SK-N-SH (cell line): ENCODE results near the gene VCAM1. TPM values are rescaled to one million over a fixed set of nuclear protein-coding genes. Genes with fewer than 3 reads are reported as not detected.

Experiments used
- CTCF ChIA-PET: fragments of 300-600, 350-600 bp; formaldehyde crosslinking; extraction: SDS; loops from one replicate; lab custom pipeline; 2021; lab: Yijun Ruan, JAX
- POLR2A ChIA-PET: fragments of 350-600 bp; sonication (Branson Sonifier 250); formaldehyde crosslinking; extraction: SDS; loops from one replicate; lab custom pipeline; 2020; ENCODE audit warnings: antibody characterized with exemption, inconsistent platforms; lab: Yijun Ruan, JAX
- DNase-seq: peaks from one replicate; pipeline ENCODE4 v3.0.0; 2012
- H2AFZ ChIP-seq: fragments of 200-600 bp; sonication (generic); 2 replicates; pipeline ENCODE4 v1.8.1; 2016; ENCODE audit warnings: antibody characterized with exemption, mild to moderate bottlenecking, low read depth
- H3F3A ChIP-seq: fragments of 200-600 bp; sonication (generic); replicated peaks from 2 replicates; pipeline ENCODE3; 2016; ENCODE audit warnings: antibody characterized with exemption, mild to moderate bottlenecking; ENCODE audit not compliant: insufficient read depth
- H3K27ac ChIP-seq, 2 experiments: fragments of 200-500 bp in 1 of 2; fragments of 200-600 bp in 1 of 2; sonication (Bioruptor generic) in 1 of 2; sonication (generic), shearing (Covaris generic) in 1 of 2; 2 replicates each; pipeline versions ENCODE4 v1.5.1 to v1.6.1; 2014 to 2016; ENCODE audit warnings: low read depth in 2 of 2, inconsistent platforms in 1 of 2, low read length in 1 of 2, mild to moderate bottlenecking in 1 of 2, mixed read lengths in 1 of 2
- H3K27me3 ChIP-seq: fragments of 200-600 bp; sonication (generic), shearing (Covaris generic); 2 replicates; pipeline ENCODE4 v1.6.1; 2016; ENCODE audit warnings: mixed run types; ENCODE audit not compliant: insufficient read depth
- H3K36me3 ChIP-seq, 2 experiments: fragments of 200-500 bp in 1 of 2; fragments of 200-600 bp in 1 of 2; sonication (Bioruptor generic) in 1 of 2; sonication (generic) in 1 of 2; replicated peaks in 1 of 2; 2 replicates each; pipeline versions ENCODE3 to v1.5.1; 2014 to 2016; ENCODE audit warnings: low read length in 1 of 2, mild to moderate bottlenecking in 1 of 2; ENCODE audit not compliant: insufficient read depth in 2 of 2, control insufficient read depth in 1 of 2
- H3K4me1 ChIP-seq, 2 experiments: fragments of 200-500 bp in 1 of 2; fragments of 200-600 bp in 1 of 2; sonication (Bioruptor generic) in 1 of 2; sonication (generic), shearing (Covaris generic) in 1 of 2; 2 replicates each; pipeline versions ENCODE4 v1.5.1 to v1.6.1; 2014 to 2016; ENCODE audit warnings: low read depth in 1 of 2, low read length in 1 of 2, mixed run types in 1 of 2; ENCODE audit not compliant: insufficient read depth in 2 of 2, control insufficient read depth in 1 of 2
- H3K4me2 ChIP-seq: fragments of 200-600 bp; sonication (generic), shearing (Covaris generic); 2 replicates; pipeline ENCODE4 v1.6.1; 2017; ENCODE audit warnings: mixed run types
- H3K4me3 ChIP-seq, 2 experiments: fragments of 200-500 bp in 1 of 2; fragments of 200-600 bp in 1 of 2; sonication (Bioruptor generic) in 1 of 2; sonication (generic), shearing (Covaris generic) in 1 of 2; 2 replicates each; pipeline versions ENCODE4 v1.5.1 to v1.8.1; 2014 to 2016; ENCODE audit warnings: low read depth in 2 of 2, inconsistent platforms in 1 of 2, low read length in 1 of 2, mild to moderate bottlenecking in 1 of 2, mixed read lengths in 1 of 2, moderate library complexity in 1 of 2
- H3K79me2 ChIP-seq: fragments of 200-600 bp; sonication (generic); 2 replicates; pipeline ENCODE4 v1.8.1; 2017; ENCODE audit warnings: mild to moderate bottlenecking; ENCODE audit not compliant: insufficient read depth
- H3K9ac ChIP-seq: fragments of 200-600 bp; sonication (generic); 2 replicates; pipeline ENCODE4 v1.6.1; 2017; ENCODE audit warnings: mixed run types
- H3K9me2 ChIP-seq: fragments of 200-600 bp; sonication (generic); 2 replicates; pipeline ENCODE4 v1.6.1; 2017; ENCODE audit warnings: mixed run types
- H3K9me3 ChIP-seq: fragments of 200-600 bp; sonication (generic); 2 replicates; pipeline ENCODE4 v1.6.1; 2017; ENCODE audit warnings: mixed run types, mild to moderate bottlenecking, moderate library complexity
- H4K20me1 ChIP-seq: fragments of 200-600 bp; sonication (generic); 2 replicates; pipeline ENCODE4 v1.6.1; 2017; ENCODE audit warnings: mild to moderate bottlenecking, mixed run types; ENCODE audit not compliant: insufficient read depth
- CHD2 ChIP-seq: fragments of 150-350 bp; IDR thresholded peaks from 2 replicates; pipeline ENCODE4 v1.6.1; 2018; ENCODE audit warnings: low read length; ENCODE audit not compliant: partially characterized antibody
- ELF1 ChIP-seq: IDR thresholded peaks from 2 replicates; pipeline ENCODE4 v1.4.0; 2012
- EP300 ChIP-seq, 2 experiments: IDR thresholded peaks; 2 replicates each; pipeline versions ENCODE4 v1.4.0 to v1.6.1; 2012; ENCODE audit warnings: borderline replicate concordance in 1 of 2, low read depth in 1 of 2, low read length in 1 of 2
- EZH2phosphoT487 ChIP-seq: fragments of 200-600 bp; sonication (generic); IDR thresholded peaks from 2 replicates; pipeline ENCODE4 v1.6.1; 2017; ENCODE audit warnings: low read depth, mixed run types, mild to moderate bottlenecking, antibody characterized with exemption, moderate library complexity, borderline replicate concordance
- FOSL2 ChIP-seq: IDR thresholded peaks from 2 replicates; pipeline ENCODE4 v1.4.0; 2012; ENCODE audit warnings: low read depth, mild to moderate bottlenecking, moderate library complexity, borderline replicate concordance
- FOXJ3 ChIP-seq: sonication (generic); formaldehyde crosslinking; IDR thresholded peaks from 2 replicates; pipeline ENCODE4 v1.5.1; 2020; ENCODE audit warnings: mild to moderate bottlenecking, missing genetic modification reagents
- FOXM1 ChIP-seq: IDR thresholded peaks from 2 replicates; pipeline ENCODE4 v1.4.0; 2012; ENCODE audit warnings: low read depth, mild to moderate bottlenecking
- GATA2 ChIP-seq: sonication (generic); formaldehyde crosslinking; IDR thresholded peaks from 2 replicates; pipeline ENCODE4 v1.5.0; 2020; ENCODE audit warnings: mild to moderate bottlenecking, missing genetic modification reagents
- IRF3 ChIP-seq: fragments of 150-350 bp; IDR thresholded peaks from 2 replicates; pipeline ENCODE4 v1.6.1; 2016; ENCODE audit warnings: mild to moderate bottlenecking, low read depth, low read length
- MXI1 ChIP-seq: IDR thresholded peaks from 2 replicates; pipeline ENCODE4 v1.6.1; 2012; ENCODE audit warnings: mild to moderate bottlenecking, low read depth, low read length, improper control_type of control experiment
- NRF1 ChIP-seq: IDR thresholded peaks from 2 replicates; pipeline ENCODE4 v1.6.1; 2012; ENCODE audit warnings: low read depth, mild to moderate bottlenecking, low read length
- POLR2AphosphoS5 ChIP-seq: IDR thresholded peaks from 2 replicates; pipeline ENCODE4 v1.6.1; 2012; ENCODE audit warnings: low read depth, low read length
- REST ChIP-seq: IDR thresholded peaks from 2 replicates; pipeline ENCODE4 v1.6.1; 2012; ENCODE audit warnings: mild to moderate bottlenecking, low read depth, low read length, moderate library complexity
- RXRA ChIP-seq: IDR thresholded peaks from 2 replicates; pipeline ENCODE4 v1.4.0; 2012; ENCODE audit warnings: low read depth, mild to moderate bottlenecking, borderline replicate concordance
- TEAD4 ChIP-seq: IDR thresholded peaks from 2 replicates; pipeline ENCODE4 v1.4.0; 2012; ENCODE audit warnings: mild to moderate bottlenecking, borderline replicate concordance; ENCODE audit not compliant: insufficient read depth
- USF1 ChIP-seq: IDR thresholded peaks from 2 replicates; pipeline ENCODE4 v1.4.0; 2012; ENCODE audit warnings: low read depth, borderline replicate concordance
- WGBS: methylation state at CpG from one replicate; pipeline ENCODE4 v1.1.6; 2017; ENCODE audit warnings: low lambda C conversion rate; 5-methylcytosine and 5-hydroxymethylcytosine counted together
- polyA plus RNA-seq, 3 experiments: library from polyadenylated mRNA; depleted of rRNA; stranded (reverse); fragments of >200 nt; gene quantifications; 2 replicates each; pipeline ENCODE4 v1.2.3, GENCODE V29; 2012
- TF ChIP-seq, protein P1 (sequence below): IDR thresholded peaks from 2 replicates; pipeline ENCODE4 v1.4.0; 2012; ENCODE audit warnings: low read depth, borderline replicate concordance
- TF ChIP-seq, protein P2 (sequence below): IDR thresholded peaks from 2 replicates; pipeline ENCODE4; 2012
- TF ChIP-seq, protein P3 (sequence below): fragments of 200-600 bp; sonication (generic); IDR thresholded peaks from 2 replicates; pipeline ENCODE4 v1.6.1; 2017; ENCODE audit warnings: antibody characterized with exemption, mild to moderate bottlenecking, moderate library complexity

VCAM1 gene
- polyA plus RNA-seq, 1 of the 3 experiments (the other 2 are of a cell fraction), result 5.0 TPM

- no peak for TF ChIP-seq FOXM1
- no peak for TF ChIP-seq RXRA
- no peak for TF ChIP-seq TEAD4
- no peak for TF ChIP-seq EP300 (IDR thresholded peaks at IDR 0.05; ENCODE audit: borderline replicate concordance in 1 of 2, low read depth in 1 of 2, low read length in 1 of 2)
- TF ChIP-seq GATA2, result no peak
- no peak for TF ChIP-seq POLR2AphosphoS5
- no peak for TF ChIP-seq REST
- TF ChIP-seq ELF1, result no peak
- TF ChIP-seq, all 33 proteins: peak for 0
Measured at GRCh38 chr1:100760511-100760910, 41.0 kb downstream of the VCAM1 start (continued).

- Histone ChIP-seq H3K9ac (no peak overlapping the region), H3F3A (no peaks in the 10 kb centered on the region), H3K9me2 (no peaks in the 10 kb centered on the region), H3K4me1 (no peaks in the 10 kb centered on the region), H2AFZ (no peak overlapping the region), H3K4me3 (no peak overlapping the region), H3K9me3 (no peaks in the 10 kb centered on the region), H3K27me3 (no peaks in the 10 kb centered on the region), H3K27ac (no peak overlapping the region), H3K4me2 (no peak overlapping the region), H3K79me2 (no peaks in the 10 kb centered on the region), H3K36me3 (no peaks in the 10 kb centered on the region), H4K20me1 (no peaks in the 10 kb centered on the region)
- ChIA-PET CTCF (no interaction called here), POLR2A (no interaction called here)
- TF ChIP-seq IRF3, result no peak
- TF ChIP-seq FOXJ3 (CRISPR knock-in tag), result no peak
- TF ChIP-seq, protein P1, sequence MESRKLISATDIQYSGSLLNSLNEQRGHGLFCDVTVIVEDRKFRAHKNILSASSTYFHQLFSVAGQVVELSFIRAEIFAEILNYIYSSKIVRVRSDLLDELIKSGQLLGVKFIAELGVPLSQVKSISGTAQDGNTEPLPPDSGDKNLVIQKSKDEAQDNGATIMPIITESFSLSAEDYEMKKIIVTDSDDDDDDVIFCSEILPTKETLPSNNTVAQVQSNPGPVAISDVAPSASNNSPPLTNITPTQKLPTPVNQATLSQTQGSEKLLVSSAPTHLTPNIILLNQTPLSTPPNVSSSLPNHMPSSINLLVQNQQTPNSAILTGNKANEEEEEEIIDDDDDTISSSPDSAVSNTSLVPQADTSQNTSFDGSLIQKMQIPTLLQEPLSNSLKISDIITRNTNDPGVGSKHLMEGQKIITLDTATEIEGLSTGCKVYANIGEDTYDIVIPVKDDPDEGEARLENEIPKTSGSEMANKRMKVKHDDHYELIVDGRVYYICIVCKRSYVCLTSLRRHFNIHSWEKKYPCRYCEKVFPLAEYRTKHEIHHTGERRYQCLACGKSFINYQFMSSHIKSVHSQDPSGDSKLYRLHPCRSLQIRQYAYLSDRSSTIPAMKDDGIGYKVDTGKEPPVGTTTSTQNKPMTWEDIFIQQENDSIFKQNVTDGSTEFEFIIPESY, result no peak
- TF ChIP-seq CHD2, result no peak
- no peak for TF ChIP-seq EP300 (IDR thresholded peaks at IDR 0.05; ENCODE audit: borderline replicate concordance in 1 of 2, low read depth in 1 of 2, low read length in 1 of 2)
- TF ChIP-seq NRF1, result no peak
- TF ChIP-seq, protein P2, sequence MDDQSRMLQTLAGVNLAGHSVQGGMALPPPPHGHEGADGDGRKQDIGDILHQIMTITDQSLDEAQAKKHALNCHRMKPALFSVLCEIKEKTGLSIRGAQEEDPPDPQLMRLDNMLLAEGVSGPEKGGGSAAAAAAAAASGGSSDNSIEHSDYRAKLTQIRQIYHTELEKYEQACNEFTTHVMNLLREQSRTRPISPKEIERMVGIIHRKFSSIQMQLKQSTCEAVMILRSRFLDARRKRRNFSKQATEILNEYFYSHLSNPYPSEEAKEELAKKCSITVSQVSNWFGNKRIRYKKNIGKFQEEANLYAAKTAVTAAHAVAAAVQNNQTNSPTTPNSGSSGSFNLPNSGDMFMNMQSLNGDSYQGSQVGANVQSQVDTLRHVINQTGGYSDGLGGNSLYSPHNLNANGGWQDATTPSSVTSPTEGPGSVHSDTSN, result no peak
- TF ChIP-seq FOSL2, result no peak
- no peak for TF ChIP-seq RXRA
- no peak for TF ChIP-seq USF1
- TF ChIP-seq, protein P3, sequence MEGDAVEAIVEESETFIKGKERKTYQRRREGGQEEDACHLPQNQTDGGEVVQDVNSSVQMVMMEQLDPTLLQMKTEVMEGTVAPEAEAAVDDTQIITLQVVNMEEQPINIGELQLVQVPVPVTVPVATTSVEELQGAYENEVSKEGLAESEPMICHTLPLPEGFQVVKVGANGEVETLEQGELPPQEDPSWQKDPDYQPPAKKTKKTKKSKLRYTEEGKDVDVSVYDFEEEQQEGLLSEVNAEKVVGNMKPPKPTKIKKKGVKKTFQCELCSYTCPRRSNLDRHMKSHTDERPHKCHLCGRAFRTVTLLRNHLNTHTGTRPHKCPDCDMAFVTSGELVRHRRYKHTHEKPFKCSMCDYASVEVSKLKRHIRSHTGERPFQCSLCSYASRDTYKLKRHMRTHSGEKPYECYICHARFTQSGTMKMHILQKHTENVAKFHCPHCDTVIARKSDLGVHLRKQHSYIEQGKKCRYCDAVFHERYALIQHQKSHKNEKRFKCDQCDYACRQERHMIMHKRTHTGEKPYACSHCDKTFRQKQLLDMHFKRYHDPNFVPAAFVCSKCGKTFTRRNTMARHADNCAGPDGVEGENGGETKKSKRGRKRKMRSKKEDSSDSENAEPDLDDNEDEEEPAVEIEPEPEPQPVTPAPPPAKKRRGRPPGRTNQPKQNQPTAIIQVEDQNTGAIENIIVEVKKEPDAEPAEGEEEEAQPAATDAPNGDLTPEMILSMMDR, result no peak
- TF ChIP-seq EZH2phosphoT487, result no peak
- no peak for TF ChIP-seq MXI1
- DNase-seq, result no peak
- WGBS, result 95% methylated on average over 2 of the region's 2 CpGs
Measured at GRCh38 chr1:100762461-100762860, 42.9 kb downstream of the VCAM1 start.
